ENCODE data around the gene EBF4. TPM values are rescaled to one million over a fixed set of nuclear protein-coding genes. Genes with fewer than 3 reads are reported as not detected.
"Not testable (repeated sequence)": the region's sequence is repeated elsewhere in the genome, so short reads cannot be mapped to it uniquely, and the experiment has no call there.

The EBF4 gene
- total RNA-seq, 1 experiment from 2014 or later, result 11.4 TPM

DNA sequence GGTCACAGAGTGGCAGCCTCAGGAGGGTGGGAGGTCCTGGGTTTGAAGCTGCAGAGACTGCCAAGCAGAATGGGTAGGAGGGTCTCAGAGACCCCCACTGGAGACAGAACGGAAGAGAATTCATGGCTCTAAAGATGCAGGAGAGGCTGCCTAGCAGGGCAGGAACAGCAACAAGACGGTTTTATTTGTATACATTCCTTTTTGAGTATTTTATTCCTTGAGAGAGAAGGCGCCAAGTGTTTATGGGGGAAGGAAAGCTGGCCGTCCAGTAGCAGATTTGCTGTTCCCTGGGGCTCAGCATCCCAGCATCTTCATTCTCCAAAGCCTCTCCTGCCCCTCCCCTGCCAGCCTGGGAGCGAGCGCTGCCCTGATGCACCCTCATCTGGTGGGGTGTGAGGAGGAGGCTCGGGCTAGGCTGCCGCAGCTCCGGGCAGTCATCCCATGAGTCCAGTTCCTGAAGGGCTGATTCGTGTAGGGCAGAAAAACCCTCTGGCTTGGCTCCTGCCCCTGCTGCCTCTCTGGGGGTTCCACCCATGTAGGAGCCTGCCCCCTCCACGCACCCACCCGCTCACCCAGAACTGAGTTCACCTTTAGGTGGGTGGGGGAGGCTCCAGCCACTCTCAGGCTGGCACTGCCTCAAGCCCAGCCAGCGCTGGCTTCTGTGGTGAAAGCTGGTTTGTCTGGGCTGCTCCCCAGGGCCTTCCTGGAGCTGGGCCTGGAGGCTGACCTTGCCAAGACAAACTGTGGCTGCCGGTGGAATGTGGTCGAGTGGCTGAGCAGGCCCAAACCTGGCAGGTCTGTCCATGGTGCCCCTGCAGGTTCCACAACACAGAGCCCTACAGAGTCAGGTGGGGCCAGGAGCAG, 75.4 kb downstream of the EBF4 start:
- peak; percentile 73; the same call in 1 of the 2 replicates for ATAC-seq
- intact Hi-C loops (cut with micrococcal nuclease), result no loop called here

DNA sequence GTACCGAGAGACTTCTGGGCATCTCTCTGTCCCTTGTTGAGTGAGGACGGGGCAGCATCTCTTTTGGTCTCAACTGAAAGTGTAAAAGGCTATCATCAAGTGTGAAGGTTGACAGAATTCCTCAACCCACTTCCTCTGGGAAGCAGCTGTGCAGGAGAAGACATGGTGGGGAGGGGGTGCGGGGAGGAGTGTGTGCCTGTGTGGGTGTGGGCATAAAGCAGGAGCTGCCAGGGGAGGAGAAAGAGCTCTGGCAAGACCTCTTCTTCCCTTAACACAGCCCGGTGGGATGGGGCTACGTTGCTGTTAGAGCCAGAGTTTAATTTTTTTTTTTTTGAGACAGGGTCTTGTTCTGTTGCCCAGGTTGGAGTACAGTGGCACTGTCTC, 76.0 kb downstream of the EBF4 start:
- peaks cover 6 to 9% of the 10 kb centered on the region in 2 experiments for H3K4me1 ChIP-seq (ENCODE audit: control insufficient read depth in 1 of 2, insufficient read depth in 2 of 2, low read length in 2 of 2)

More for the DNA sequence above, 75.4 kb downstream of the EBF4 start:
- Histone ChIP-seq H3K9ac (ENCODE audit: low read length) (no peak overlapping the region), H3K9me3 (ENCODE audit: control insufficient read depth in 1 of 2, insufficient read depth in 1 of 2, low read depth in 1 of 2, low read length in 2 of 2) (no peaks in the 10 kb centered on the region), H3K4me3 (replicated peaks in 1 of 2; ENCODE audit: low read depth in 1 of 2, low read length in 2 of 2) (no peak overlapping the region), H2AFZ (ENCODE audit: low read depth, low read length, poor library complexity, severe bottlenecking) (no peak overlapping the region), H3K27me3 (ENCODE audit: insufficient read depth, low read length) (no peaks in the 10 kb centered on the region), H3K4me2 (ENCODE audit: low read length) (no peak overlapping the region), H4K20me1 (ENCODE audit: insufficient read depth) (no peaks in the 10 kb centered on the region), H3K79me2 (ENCODE audit: insufficient read depth, low read length) (no peaks in the 10 kb centered on the region), H3K36me3 (ENCODE audit: control insufficient read depth in 1 of 2, insufficient read depth in 2 of 2, low read length in 2 of 2) (no peaks in the 10 kb centered on the region), H3K4me1 (ENCODE audit: control insufficient read depth in 1 of 2, insufficient read depth in 2 of 2, low read length in 2 of 2) (peaks cover 6 to 9% of the 10 kb centered on the region in 2 experiments), H3K27ac (ENCODE audit: low read depth, low read length) (no peak overlapping the region), H3K9me2 (ENCODE audit: insufficient read depth) (no peaks in the 10 kb centered on the region)
- ChIA-PET RAD21 (ENCODE audit: low non-redundant PET in 1 of 2, low total read pairs in 2 of 2, uncharacterized antibody in 2 of 2, unreplicated experiment in 2 of 2) (no interaction called here), POLR2A (no interaction called here), CTCF (no interaction called here)
- BruUV-seq (replicated peaks), result no TSS peak
- no peak for DNase-seq (ENCODE audit: low read depth, low spot score)
- TF ChIP-seq EZH2phosphoT487 (IDR thresholded peaks at IDR 0.05; ENCODE audit: borderline replicate concordance), result no peak
- no peak for TF ChIP-seq POLR2A (IDR thresholded peaks at IDR 0.05; ENCODE audit: borderline replicate concordance, extremely low read depth, insufficient read depth, insufficient read length)
- TF ChIP-seq JUND (IDR thresholded peaks at IDR 0.05), result no peak
- no peak for TF ChIP-seq TCF7L2 (IDR thresholded peaks at IDR 0.05; ENCODE audit: borderline replicate concordance, extremely low read depth, insufficient read depth, insufficient read length)
- no peak for TF ChIP-seq POLR2AphosphoS5 (IDR thresholded peaks at IDR 0.05; ENCODE audit: low read depth, low read length)

DNA sequence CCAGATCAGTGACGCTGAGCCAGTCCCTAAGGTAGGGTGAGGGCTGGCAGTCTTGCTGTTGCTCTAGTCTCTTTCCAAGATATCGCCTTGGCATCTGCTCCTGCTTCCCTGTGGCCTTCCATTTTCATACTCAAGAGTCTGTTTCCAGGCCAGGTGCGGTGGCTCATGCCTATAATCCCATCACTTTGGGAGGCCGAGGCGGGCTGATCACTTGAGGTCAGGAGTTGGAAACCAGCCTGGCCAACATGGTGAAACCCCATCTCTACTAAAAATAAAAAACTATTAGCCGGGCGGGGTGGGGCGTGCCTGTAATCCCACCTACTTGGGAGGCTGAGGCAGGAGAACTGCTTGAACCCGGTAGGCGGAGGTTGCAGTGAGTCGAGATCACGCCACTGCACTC, 77.5 kb downstream of the EBF4 start:
- H4K20me1 ChIP-seq (ENCODE audit: insufficient read depth); H3K9ac ChIP-seq (ENCODE audit: low read length); H3K4me2 ChIP-seq (ENCODE audit: low read length); H3K9me3 ChIP-seq (ENCODE audit: control insufficient read depth in 1 of 2, insufficient read depth in 1 of 2, low read depth in 1 of 2, low read length in 2 of 2); BruUV-seq (replicated peaks); intact Hi-C loops (cut with micrococcal nuclease); DNase-seq (ENCODE audit: low read depth, low spot score); H3K4me3 ChIP-seq (replicated peaks in 1 of 2; ENCODE audit: low read depth in 1 of 2, low read length in 2 of 2); RAD21 ChIA-PET (ENCODE audit: low non-redundant PET in 1 of 2, low total read pairs in 2 of 2, uncharacterized antibody in 2 of 2, unreplicated experiment in 2 of 2); H3K27me3 ChIP-seq (ENCODE audit: insufficient read depth, low read length); H3K36me3 ChIP-seq (ENCODE audit: control insufficient read depth in 1 of 2, insufficient read depth in 2 of 2, low read length in 2 of 2); ATAC-seq; H3K9me2 ChIP-seq (ENCODE audit: insufficient read depth); POLR2A ChIA-PET; H3K79me2 ChIP-seq (ENCODE audit: insufficient read depth, low read length); CTCF ChIA-PET; H3K4me1 ChIP-seq (ENCODE audit: control insufficient read depth in 1 of 2, insufficient read depth in 2 of 2, low read length in 2 of 2); H3K27ac ChIP-seq (ENCODE audit: low read depth, low read length); H2AFZ ChIP-seq (ENCODE audit: low read depth, low read length, poor library complexity, severe bottlenecking): not testable (repeated sequence)

More for the DNA sequence above, 76.0 kb downstream of the EBF4 start:
- Histone ChIP-seq H4K20me1 (ENCODE audit: insufficient read depth) (no peaks in the 10 kb centered on the region), H3K4me2 (ENCODE audit: low read length) (no peak overlapping the region), H2AFZ (ENCODE audit: low read depth, low read length, poor library complexity, severe bottlenecking) (no peak overlapping the region), H3K9me2 (ENCODE audit: insufficient read depth) (no peaks in the 10 kb centered on the region), H3K27ac (ENCODE audit: low read depth, low read length) (no peak overlapping the region), H3K36me3 (ENCODE audit: control insufficient read depth in 1 of 2, insufficient read depth in 2 of 2, low read length in 2 of 2) (no peaks in the 10 kb centered on the region), H3K27me3 (ENCODE audit: insufficient read depth, low read length) (no peaks in the 10 kb centered on the region), H3K4me3 (replicated peaks in 1 of 2; ENCODE audit: low read depth in 1 of 2, low read length in 2 of 2) (no peak overlapping the region), H3K79me2 (ENCODE audit: insufficient read depth, low read length) (no peaks in the 10 kb centered on the region), H3K9me3 (ENCODE audit: control insufficient read depth in 1 of 2, insufficient read depth in 1 of 2, low read depth in 1 of 2, low read length in 2 of 2) (no peaks in the 10 kb centered on the region), H3K9ac (ENCODE audit: low read length) (no peak overlapping the region)
- ChIA-PET POLR2A (no interaction called here), RAD21 (ENCODE audit: low non-redundant PET in 1 of 2, low total read pairs in 2 of 2, uncharacterized antibody in 2 of 2, unreplicated experiment in 2 of 2) (no interaction called here), CTCF (no interaction called here)
- ATAC-seq (no peak), DNase-seq (ENCODE audit: low read depth, low spot score) (no peak)
- BruUV-seq (replicated peaks), result no TSS peak
- TF ChIP-seq, protein P1, sequence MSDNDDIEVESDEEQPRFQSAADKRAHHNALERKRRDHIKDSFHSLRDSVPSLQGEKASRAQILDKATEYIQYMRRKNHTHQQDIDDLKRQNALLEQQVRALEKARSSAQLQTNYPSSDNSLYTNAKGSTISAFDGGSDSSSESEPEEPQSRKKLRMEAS (IDR thresholded peaks at IDR 0.05), result no peak
- TF ChIP-seq YY1 (IDR thresholded peaks at IDR 0.05; ENCODE audit: extremely low read depth, insufficient replicate concordance, low read depth, low read length), result no peak
- TF ChIP-seq SP1 (IDR thresholded peaks at IDR 0.05; ENCODE audit: low read depth), result no peak
- intact Hi-C loops (cut with micrococcal nuclease), result no loop called here
